CD4-positive, alpha-beta memory T cell (primary cell): Measurements from ENCODE around the gene ITGA2B. TPM values are rescaled to one million over a fixed set of nuclear protein-coding genes. Genes with fewer than 3 reads are reported as not detected.
"Not testable (repeated sequence)": the region's sequence is repeated elsewhere in the genome, so short reads cannot be mapped to it uniquely, and the experiment has no call there.

ENCODE experiments used
- CTCF ChIA-PET: fragments of 350-600 bp; sonication (Branson Sonifier 250); formaldehyde crosslinking; loops from one replicate; lab custom pipeline; 2021; ENCODE audit warnings: inconsistent platforms; ENCODE audit not compliant: partially characterized antibody; lab: Charles Lee
- POLR2A ChIA-PET: fragments of 350-600 bp; sonication (Branson Sonifier 250); formaldehyde crosslinking; loops from one replicate; lab custom pipeline; 2021; ENCODE audit not compliant: partially characterized antibody; lab: Charles Lee
- DNase-seq, 5 donors: peaks; one replicate each; pipeline versions ENCODE4 v3.0.0 to v3.0.0-alpha.2; 2020 to 2022; ENCODE audit warnings: mixed read lengths in 1 of 5
- H3K27ac ChIP-seq: one replicate; pipeline ENCODE4 v1.7.0; 2013; ENCODE audit warnings: low read depth, low read length
- H3K27me3 ChIP-seq: 2 replicates; pipeline ENCODE4 v1.7.0; 2013; ENCODE audit warnings: mild to moderate bottlenecking, low read length, moderate library complexity; ENCODE audit not compliant: insufficient read depth
- H3K36me3 ChIP-seq: 2 replicates; pipeline ENCODE4 v1.7.0; 2013; ENCODE audit warnings: mild to moderate bottlenecking, low read length, moderate library complexity; ENCODE audit not compliant: insufficient read depth
- H3K4me1 ChIP-seq: 2 replicates; pipeline ENCODE4 v1.7.0; 2013; ENCODE audit warnings: mild to moderate bottlenecking, low read length, moderate library complexity; ENCODE audit not compliant: insufficient read depth
- H3K4me3 ChIP-seq, 2 donors: one replicate each; pipeline ENCODE4 v1.7.0; 2013; ENCODE audit warnings: low read length in 2 of 2, mild to moderate bottlenecking in 1 of 2
- H3K9me3 ChIP-seq, 2 donors: one replicate each; pipeline ENCODE4 v1.7.0; 2013; ENCODE audit warnings: low read length in 2 of 2, control low read depth in 1 of 2; ENCODE audit not compliant: control insufficient read depth in 1 of 2
- H3K27ac Mint-ChIP-seq, 7 donors: one replicate each; pipeline ENCODE4 v1.8.0; 2020 to 2021; ENCODE audit warnings: mixed read lengths in 7 of 7, mild to moderate bottlenecking in 6 of 7, inconsistent platforms in 3 of 7, moderate library complexity in 3 of 7
- H3K27me3 Mint-ChIP-seq, 2 donors: one replicate each; pipeline ENCODE4 v1.8.0; 2020 to 2021; ENCODE audit warnings: mixed read lengths in 2 of 2
- H3K36me3 Mint-ChIP-seq, 2 donors: one replicate each; pipeline ENCODE4 v1.8.0; 2020 to 2021; ENCODE audit warnings: mixed read lengths in 2 of 2, inconsistent platforms in 1 of 2, mild to moderate bottlenecking in 1 of 2
- H3K4me1 Mint-ChIP-seq, 4 donors: one replicate each; pipeline ENCODE4 v1.8.0; 2020 to 2021; ENCODE audit warnings: mixed read lengths in 4 of 4, mild to moderate bottlenecking in 1 of 4
- H3K4me3 Mint-ChIP-seq, 8 donors: one replicate each; pipeline ENCODE4 v1.8.0; 2020 to 2021; ENCODE audit warnings: mixed read lengths in 8 of 8, mild to moderate bottlenecking in 7 of 8, moderate library complexity in 6 of 8, inconsistent platforms in 3 of 8
- H3K9me3 Mint-ChIP-seq, 8 donors: one replicate each; pipeline ENCODE4 v1.8.0; 2020 to 2021; ENCODE audit warnings: mixed read lengths in 8 of 8, mild to moderate bottlenecking in 5 of 8, inconsistent platforms in 3 of 8, moderate library complexity in 1 of 8
- intact Hi-C: fragments of 100-400 bp; cut with micrococcal nuclease; formaldehyde crosslinking; loops from one replicate; pipeline ENCODE4 v1.15.1; 2023
- polyA plus RNA-seq, 2 donors: library from polyadenylated mRNA; unstranded; fragments of 300-500 nt; fragmentation: Illumina TruSeq; gene quantifications; one replicate each; pipeline ENCODE4 v1.2.3, GENCODE V29; 2021
- total RNA-seq, 2 experiments: library from RNA; stranded (reverse); gene quantifications; one replicate each; pipeline ENCODE4 v1.2.3, GENCODE V29; 2021

ITGA2B gene
- total and polyA plus RNA-seq, 4 experiments from 2014 or later = 0.44 to 1.0 TPM; not detected in 2

DNA sequence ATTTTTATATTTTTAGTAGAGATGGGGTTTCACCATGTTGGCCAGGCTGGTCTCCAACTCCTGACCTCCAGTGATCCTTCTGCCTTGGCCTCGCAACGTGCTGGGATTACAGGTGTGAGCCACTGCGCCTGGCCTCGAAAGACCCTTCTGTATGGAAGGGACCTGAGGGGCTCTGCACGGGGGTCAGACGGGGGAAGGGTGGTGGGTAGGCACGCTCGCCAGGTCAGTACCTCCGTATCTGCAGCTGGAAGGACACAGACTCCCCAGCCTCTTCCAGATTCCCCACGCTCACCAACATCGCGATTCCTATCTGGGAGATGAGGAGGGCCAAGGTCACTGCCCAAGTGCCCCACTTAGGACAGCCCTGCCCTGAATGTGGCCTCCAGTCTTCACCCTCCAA is 12.7 kb downstream of the ITGA2B start:
- POLR2A ChIA-PET = no interaction called here
- H3K27me3 ChIP-seq = no peaks in the 10 kb centered on the region
- intact Hi-C loops = no loop called here
- no peaks in the 10 kb centered on the region for H3K9me3 Mint-ChIP-seq
- H3K27me3 Mint-ChIP-seq = peaks cover 10 to 23% of the 10 kb centered on the region in 2 donors
- DNase-seq = no peak
- no peaks in the 10 kb centered on the region for H3K4me1 Mint-ChIP-seq
- H3K4me3 ChIP-seq = no peak overlapping the region
- H3K36me3 Mint-ChIP-seq = no peaks in the 10 kb centered on the region
- no peaks in the 10 kb centered on the region for H3K36me3 ChIP-seq
- H3K4me1 ChIP-seq = no peaks in the 10 kb centered on the region
- no peak overlapping the region for H3K27ac ChIP-seq
- no peak overlapping the region for H3K27ac Mint-ChIP-seq
- no peak overlapping the region for H3K4me3 Mint-ChIP-seq
- CTCF ChIA-PET = interaction anchor here (1.1 to 1.5 kb wide), 2 partner anchors 8 to 18 kb away, joined by 3 to 6 read pairs; no protein-coding TSS in a partner anchor
- H3K9me3 ChIP-seq = no peaks in the 10 kb centered on the region

DNA sequence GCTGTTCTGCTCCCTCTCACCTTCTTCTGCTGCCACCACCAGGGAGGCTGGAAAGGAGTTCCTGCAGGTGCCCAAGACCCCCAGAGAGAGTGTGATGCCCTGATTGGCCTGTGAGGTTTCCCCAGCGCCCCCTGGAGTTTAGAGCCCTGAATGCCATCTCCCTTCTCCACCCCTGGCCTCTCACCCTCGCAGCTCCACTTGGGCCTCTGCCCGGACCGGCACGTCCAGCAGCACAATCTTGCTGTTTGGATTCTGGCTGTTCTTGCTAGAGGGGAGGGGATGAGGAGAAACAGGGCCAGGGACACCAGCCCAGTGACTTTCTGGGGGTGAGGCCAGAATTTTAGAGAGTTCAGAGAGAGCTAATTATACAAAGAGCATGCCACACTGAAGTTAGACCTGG is 13.3 kb downstream of the ITGA2B start:
- Histone ChIP-seq H3K27me3 (no peaks in the 10 kb centered on the region), H3K36me3 (no peaks in the 10 kb centered on the region), H3K4me3 (no peak overlapping the region), H3K4me1 (no peaks in the 10 kb centered on the region), H3K9me3 (no peaks in the 10 kb centered on the region), H3K27ac (no peak overlapping the region)
- no peaks in the 10 kb centered on the region for H3K4me1 Mint-ChIP-seq
- no peak overlapping the region for H3K27ac Mint-ChIP-seq
- CTCF ChIA-PET = interaction anchor here (1.1 to 1.5 kb wide), 2 partner anchors 9 to 18 kb away, joined by 3 to 6 read pairs; no protein-coding TSS in a partner anchor
- H3K4me3 Mint-ChIP-seq = no peak overlapping the region
- peaks cover 11 to 26% of the 10 kb centered on the region in 2 donors for H3K27me3 Mint-ChIP-seq
- intact Hi-C loops = no loop called here
- H3K9me3 Mint-ChIP-seq = no peaks in the 10 kb centered on the region
- no peak for DNase-seq
- POLR2A ChIA-PET = no interaction called here
- H3K36me3 Mint-ChIP-seq = no peaks in the 10 kb centered on the region

DNA sequence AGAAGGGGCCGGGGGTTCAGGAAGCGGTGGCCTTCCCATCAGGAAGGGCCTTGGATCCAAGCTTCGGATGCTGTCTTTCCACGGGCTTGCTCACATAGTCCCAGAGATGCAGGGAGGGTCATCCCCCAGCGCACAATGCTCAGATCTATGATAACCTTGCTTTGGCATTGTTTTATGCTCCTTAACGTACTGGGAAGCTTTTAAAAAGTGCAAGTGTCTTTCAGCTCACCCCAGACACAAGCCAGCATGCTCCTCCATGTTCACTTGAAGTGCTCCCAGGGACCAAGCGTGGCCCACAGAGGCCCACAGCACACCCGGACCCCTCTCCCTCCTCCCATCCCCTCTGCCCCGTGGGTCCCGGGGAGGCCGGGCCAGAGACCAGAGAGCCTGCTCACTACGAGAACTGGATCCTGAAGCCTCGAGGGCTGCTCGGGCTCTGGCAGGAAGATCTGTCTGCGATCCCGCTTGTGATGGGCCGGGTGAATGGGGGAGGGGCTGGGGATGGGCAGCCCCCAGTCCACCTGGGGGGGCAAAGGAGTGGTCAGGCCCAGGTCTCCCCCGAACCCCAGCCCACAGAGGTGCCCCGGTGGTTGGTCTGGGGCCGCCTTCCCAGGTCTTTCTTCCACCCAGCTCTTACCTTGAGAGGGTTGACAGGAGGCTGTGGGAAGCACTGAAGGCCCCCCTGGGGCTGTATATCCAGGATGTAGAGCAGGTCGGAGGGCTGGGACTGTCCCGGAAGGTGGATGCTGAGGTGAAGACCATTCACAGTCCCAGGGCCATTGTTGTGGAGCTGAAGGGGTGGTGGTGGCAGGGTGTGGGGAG is 14.0 kb downstream of the ITGA2B start:
- no peaks in the 10 kb centered on the region for H3K9me3 Mint-ChIP-seq
- CTCF ChIA-PET = no interaction called here
- Histone ChIP-seq H3K27ac (no peak overlapping the region), H3K9me3 (no peaks in the 10 kb centered on the region), H3K4me3 (no peak overlapping the region), H3K36me3 (no peaks in the 10 kb centered on the region), H3K4me1 (no peaks in the 10 kb centered on the region), H3K27me3 (no peaks in the 10 kb centered on the region)
- intact Hi-C loops = no loop called here
- POLR2A ChIA-PET = no interaction called here
- DNase-seq = no peak
- H3K27me3 Mint-ChIP-seq = peaks cover 11 to 26% of the 10 kb centered on the region in 2 donors
- no peaks in the 10 kb centered on the region for H3K36me3 Mint-ChIP-seq
- H3K27ac Mint-ChIP-seq = no peak overlapping the region
- no peak overlapping the region for H3K4me3 Mint-ChIP-seq
- H3K4me1 Mint-ChIP-seq = no peaks in the 10 kb centered on the region

DNA sequence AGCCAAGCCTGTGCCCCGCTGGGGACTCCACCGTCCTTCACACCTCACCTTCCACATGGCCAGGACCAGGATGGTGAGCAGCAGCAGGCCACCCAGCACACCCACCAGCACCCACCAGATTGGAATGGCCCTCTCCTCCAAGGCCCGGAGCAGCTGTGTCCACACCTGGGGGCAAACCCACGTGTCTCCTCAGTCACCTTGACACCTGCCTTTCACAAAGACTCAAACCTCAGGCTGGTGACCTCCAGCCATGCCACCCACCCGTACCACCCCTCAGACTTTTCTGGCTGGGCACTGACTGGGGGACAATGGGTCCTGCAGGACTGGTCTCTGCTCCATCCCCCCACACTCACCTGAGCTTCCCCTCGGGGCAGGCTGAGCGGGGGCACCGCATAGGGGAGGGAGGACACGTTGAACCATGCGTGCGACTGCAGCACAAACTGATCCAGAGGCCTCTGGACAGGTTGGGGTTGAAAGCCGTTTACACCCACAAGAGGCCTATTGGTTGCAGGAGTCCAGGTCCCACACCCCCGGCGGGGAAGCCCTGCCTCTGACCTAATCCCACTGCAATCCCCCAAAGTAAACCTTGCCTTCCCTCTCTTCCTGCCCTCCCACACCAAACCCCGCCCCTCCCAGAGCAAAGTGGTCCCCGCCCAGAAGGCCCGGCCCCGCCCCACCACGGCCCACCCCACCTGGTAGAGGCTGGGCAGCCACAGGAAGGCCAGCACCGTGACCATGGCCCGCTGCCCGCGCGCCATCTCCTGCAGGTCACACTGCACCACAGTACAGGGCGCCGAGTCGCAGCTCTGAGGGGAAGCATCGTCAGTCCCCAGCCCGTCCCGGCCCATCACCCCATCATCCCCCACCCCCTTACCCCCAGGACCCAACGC is 14.9 kb downstream of the ITGA2B start:
- CTCF ChIA-PET = no interaction called here
- Histone ChIP-seq H3K9me3 (no peaks in the 10 kb centered on the region), H3K27me3 (no peaks in the 10 kb centered on the region), H3K4me1 (no peaks in the 10 kb centered on the region), H3K27ac (no peak overlapping the region), H3K4me3 (no peak overlapping the region), H3K36me3 (no peaks in the 10 kb centered on the region)
- Mint-ChIP-seq H3K27me3 (peaks cover 14 to 29% of the 10 kb centered on the region in 2 donors), H3K9me3 (no peaks in the 10 kb centered on the region), H3K27ac (no peak overlapping the region), H3K4me3 (no peak overlapping the region), H3K36me3 (no peaks in the 10 kb centered on the region), H3K4me1 (peaks cover 0 to 3% (median 2%) of the 10 kb centered on the region in 4 donors)
- POLR2A ChIA-PET = no interaction called here
- intact Hi-C loops = no loop called here
- no peak for DNase-seq

DNA sequence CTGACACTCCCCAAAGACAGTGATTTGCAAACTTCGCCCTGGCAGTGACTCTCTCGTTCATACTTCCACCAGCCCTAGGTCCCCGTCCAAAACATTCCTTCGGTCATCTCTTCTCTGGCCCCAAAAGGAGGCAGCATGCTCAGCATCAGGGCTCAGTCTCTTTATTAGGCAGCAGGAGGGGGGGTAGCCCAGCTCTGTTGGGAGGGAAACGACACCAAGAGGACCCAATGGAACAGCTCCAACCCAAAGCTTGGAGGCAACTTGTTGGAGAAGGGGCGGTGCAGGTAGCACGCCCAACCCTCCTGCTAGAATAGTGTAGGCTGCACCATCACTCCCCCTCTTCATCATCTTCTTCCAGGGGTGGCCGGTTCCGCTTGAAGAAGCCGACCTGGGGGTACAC is 17.4 kb downstream of the ITGA2B start:
- Mint-ChIP-seq H3K4me3 (no peak overlapping the region), H3K27ac (no peak overlapping the region), H3K27me3 (peaks cover 11 to 35% of the 10 kb centered on the region in 2 donors), H3K9me3 (no peaks in the 10 kb centered on the region), H3K4me1 (peaks cover 0 to 3% (median 2%) of the 10 kb centered on the region in 4 donors), H3K36me3 (no peaks in the 10 kb centered on the region)
- intact Hi-C loops = no loop called here
- Histone ChIP-seq H3K4me1 (no peaks in the 10 kb centered on the region), H3K27ac (no peak overlapping the region), H3K27me3 (no peaks in the 10 kb centered on the region), H3K4me3 (no peak overlapping the region), H3K36me3 (no peaks in the 10 kb centered on the region), H3K9me3 (no peaks in the 10 kb centered on the region)
- ChIA-PET POLR2A (interaction anchor here (1.2 kb wide), 1 partner anchor 10 kb away, joined by 4 read pairs; no protein-coding TSS in a partner anchor), CTCF (no interaction called here)
- DNase-seq = no peak

DNA sequence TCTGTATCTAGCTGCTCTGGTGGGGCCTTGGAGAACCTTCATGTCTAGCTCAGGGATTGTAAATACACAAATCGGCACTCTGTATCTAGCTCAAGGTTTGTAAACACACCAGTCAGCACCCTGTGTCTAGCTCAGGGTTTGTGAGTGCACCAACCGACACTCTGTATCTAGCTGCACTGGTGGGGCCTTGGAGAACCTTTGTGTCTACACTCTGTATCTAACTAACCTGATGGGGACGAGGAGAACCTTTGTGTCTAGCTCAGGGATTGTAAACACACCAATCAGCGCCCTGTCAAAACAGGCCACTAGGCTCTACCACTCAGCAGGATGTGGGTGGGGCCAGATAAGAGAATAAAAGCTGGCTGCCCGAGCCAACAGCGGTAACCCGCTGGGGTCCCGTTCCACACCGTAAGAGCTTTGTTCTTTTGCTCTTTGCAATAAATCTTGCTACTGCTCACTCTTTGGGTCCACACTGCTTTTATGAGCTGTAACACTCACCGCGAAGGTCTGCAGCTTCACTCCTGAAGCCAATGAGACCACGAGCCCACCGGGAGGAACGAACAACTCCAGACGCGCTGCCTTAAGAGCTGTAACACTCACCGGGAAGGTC is 19.9 kb downstream of the ITGA2B start:
- peak in 1 of 5 donors; percentile 18 for DNase-seq
- H3K27ac ChIP-seq, H3K36me3 Mint-ChIP-seq, H3K27ac Mint-ChIP-seq, H3K4me3 ChIP-seq, H3K27me3 ChIP-seq, H3K4me1 ChIP-seq, intact Hi-C loops, H3K4me1 Mint-ChIP-seq, H3K9me3 Mint-ChIP-seq, POLR2A ChIA-PET, H3K9me3 ChIP-seq, H3K36me3 ChIP-seq: not testable (repeated sequence)
- CTCF ChIA-PET = interaction anchor here (0.7 to 1.7 kb wide), 5 partner anchors 10 to 201 kb away, joined by 3 to 5 read pairs (median 3); no protein-coding TSS in a partner anchor
- peaks cover 21 to 41% of the 10 kb centered on the region in 2 donors for H3K27me3 Mint-ChIP-seq
- H3K4me3 Mint-ChIP-seq = peak overlapping the region; percentile 8 to 68 (median 52)
